Neural cell (in vitro differentiated cells): ENCODE results near the gene NUP62. TPM values are rescaled to one million over a fixed set of nuclear protein-coding genes. Genes with fewer than 3 reads are reported as not detected.

ENCODE experiments used
- H2AFZ ChIP-seq: fragments of 200-600, 300-800 bp; sonication (generic), shearing (Covaris generic); 2 replicates; pipeline ENCODE4 v1.6.0; 2014; ENCODE audit warnings: low read depth, mild to moderate bottlenecking, antibody characterized with exemption, low read length, moderate library complexity
- H3F3A ChIP-seq: fragments of 200-600 bp; shearing (Covaris generic); 2 replicates; pipeline ENCODE4 v1.6.1; 2016; ENCODE audit warnings: mild to moderate bottlenecking, moderate library complexity, mixed read lengths, antibody characterized with exemption, low read length; ENCODE audit not compliant: insufficient read depth, poor library complexity, severe bottlenecking
- H3K27ac ChIP-seq: fragments of 200-600, 300-800 bp; sonication (generic), shearing (Covaris generic); 2 replicates; pipeline ENCODE4 v1.5.1; 2014; ENCODE audit warnings: mild to moderate bottlenecking, low read length, moderate library complexity
- H3K27me3 ChIP-seq: fragments of 300-800, 200-600 bp; sonication (generic), shearing (Covaris generic); 2 replicates; pipeline ENCODE4 v1.6.0; 2014; ENCODE audit warnings: mild to moderate bottlenecking, low read depth, low read length, moderate library complexity; ENCODE audit not compliant: insufficient read depth
- H3K36me3 ChIP-seq: fragments of 300-800, 200-600 bp; sonication (generic), shearing (Covaris generic); 2 replicates; pipeline ENCODE4 v1.5.1; 2014; ENCODE audit warnings: mild to moderate bottlenecking, antibody characterized with exemption, low read length, moderate library complexity; ENCODE audit not compliant: insufficient read depth
- H3K4me2 ChIP-seq: fragments of 300-800, 200-600 bp; sonication (generic), shearing (Covaris generic); 2 replicates; pipeline ENCODE4 v1.6.0; 2014; ENCODE audit warnings: mild to moderate bottlenecking, low read length
- H3K4me3 ChIP-seq: fragments of 300-800, 200-600 bp; sonication (generic), shearing (Covaris generic); 2 replicates; pipeline ENCODE4 v1.5.1; 2014; ENCODE audit warnings: mild to moderate bottlenecking, low read length, moderate library complexity
- H3K79me2 ChIP-seq: fragments of 200-600 bp; shearing (Covaris generic); replicated peaks from 2 replicates; pipeline ENCODE4 v1.6.0; 2014; ENCODE audit warnings: mild to moderate bottlenecking, low read length, moderate library complexity; ENCODE audit not compliant: insufficient read depth
- H3K9ac ChIP-seq: fragments of 300-800, 200-600 bp; sonication (generic), shearing (Covaris generic); 2 replicates; pipeline ENCODE4 v1.6.1; 2016; ENCODE audit warnings: mild to moderate bottlenecking, low read length, mixed read lengths
- H3K9me2 ChIP-seq: fragments of 200-600 bp; shearing (Covaris generic); 2 replicates; pipeline ENCODE4 v1.6.1; 2016; ENCODE audit warnings: mild to moderate bottlenecking, low read length, mixed read lengths; ENCODE audit not compliant: insufficient read depth
- H3K9me3 ChIP-seq: fragments of 200-600, 300-800 bp; sonication (generic), shearing (Covaris generic); 2 replicates; pipeline ENCODE4 v1.6.1; 2016; ENCODE audit warnings: mild to moderate bottlenecking, mixed run types, low read length, moderate library complexity, mixed read lengths
- H4K20me1 ChIP-seq: fragments of 200-600 bp; shearing (Covaris generic); 2 replicates; pipeline ENCODE4 v1.6.1; 2016; ENCODE audit warnings: mild to moderate bottlenecking, mixed run types; ENCODE audit not compliant: insufficient read depth
- CTCF ChIP-seq: fragments of 450-650 bp; IDR thresholded peaks from 2 replicates; pipeline ENCODE4 v1.5.1; 2014; ENCODE audit warnings: antibody characterized with exemption, mild to moderate bottlenecking, moderate library complexity; ENCODE audit not compliant: poor library complexity, severe bottlenecking
- EP300 ChIP-seq: fragments of 450-650 bp; conservative IDR thresholded peaks from 2 replicates; pipeline ENCODE4 v1.6.1; 2014; ENCODE audit warnings: antibody characterized with exemption, mild to moderate bottlenecking, moderate library complexity; ENCODE audit not compliant: poor library complexity, severe bottlenecking
- EZH2 ChIP-seq: fragments of 200-600, 300-800 bp; shearing (Covaris generic), sonication (generic); IDR thresholded peaks from 2 replicates; pipeline ENCODE4 v1.6.1; 2014; ENCODE audit warnings: antibody characterized with exemption, low read length, borderline replicate concordance, mild to moderate bottlenecking; ENCODE audit not compliant: insufficient read depth, poor library complexity, severe bottlenecking
- MXI1 ChIP-seq: fragments of 450-650 bp; conservative IDR thresholded peaks from 2 replicates; pipeline ENCODE4 v1.6.1; 2014; ENCODE audit warnings: antibody characterized with exemption, mild to moderate bottlenecking; ENCODE audit not compliant: poor library complexity, severe bottlenecking
- POLR2AphosphoS5 ChIP-seq: IDR thresholded peaks from 2 replicates; pipeline ENCODE4 v1.6.1; 2012
- RAD21 ChIP-seq: fragments of 450-650 bp; conservative IDR thresholded peaks from 2 replicates; pipeline ENCODE4 v1.6.1; 2014; ENCODE audit warnings: antibody characterized with exemption, mild to moderate bottlenecking, moderate library complexity
- REST ChIP-seq: IDR thresholded peaks from 2 replicates; pipeline ENCODE4 v1.6.1; 2012; ENCODE audit warnings: borderline replicate concordance
- SMC3 ChIP-seq: fragments of 450-650 bp; conservative IDR thresholded peaks from 2 replicates; pipeline ENCODE4 v1.6.1; 2014; ENCODE audit warnings: antibody characterized with exemption, mild to moderate bottlenecking, moderate library complexity; ENCODE audit not compliant: poor library complexity
- TAF1 ChIP-seq: IDR thresholded peaks from 2 replicates; pipeline ENCODE4 v1.6.1; 2012; ENCODE audit warnings: low read depth
- polyA plus RNA-seq: library from polyadenylated mRNA; depleted of rRNA; stranded (reverse); fragments of >200 nt; gene quantifications from 2 replicates; pipeline ENCODE4 v1.2.3, GENCODE V29; 2014

The NUP62 gene
- polyA plus RNA-seq, 1 donor from 2014 or later, result 24.9 TPM

- H3K27me3 ChIP-seq, result no peaks in the 10 kb centered on the region
- H3F3A ChIP-seq, result no peaks in the 10 kb centered on the region
- H4K20me1 ChIP-seq, result no peaks in the 10 kb centered on the region
- H3K27ac ChIP-seq, result no peak overlapping the region
- H2AFZ ChIP-seq, result no peak overlapping the region
- no peak for TF ChIP-seq SMC3
- TF ChIP-seq RAD21, result no peak
- no peak for TF ChIP-seq CTCF
- no peak for TF ChIP-seq MXI1
- TF ChIP-seq TAF1, result no peak
- TF ChIP-seq EP300, result no peak
- no peak for TF ChIP-seq POLR2AphosphoS5
- TF ChIP-seq EZH2, result no peak
- TF ChIP-seq REST, result no peak
- H3K4me3 ChIP-seq, result no peak overlapping the region
- H3K9me3 ChIP-seq, result no peaks in the 10 kb centered on the region
- H3K4me2 ChIP-seq, result no peak overlapping the region
- H3K9me2 ChIP-seq, result no peaks in the 10 kb centered on the region
- H3K79me2 ChIP-seq, result no peaks in the 10 kb centered on the region
- H3K36me3 ChIP-seq, result no peaks in the 10 kb centered on the region
- no peak overlapping the region for H3K9ac ChIP-seq
These were observed 21.3 kb upstream of the NUP62 start for GRCh38 chr19:49950590-49950948.

- no peaks in the 10 kb centered on the region for H3K27me3 ChIP-seq
- H3K9me3 ChIP-seq, result no peaks in the 10 kb centered on the region
- TF ChIP-seq EP300 (no peak), EZH2 (no peak), MXI1 (no peak), POLR2AphosphoS5 (no peak), RAD21 (no peak), TAF1 (no peak), SMC3 (no peak), REST (no peak), CTCF (no peak)
- no peaks in the 10 kb centered on the region for H3K79me2 ChIP-seq
- H3K4me2 ChIP-seq, result no peak overlapping the region
- H2AFZ ChIP-seq, result no peak overlapping the region
- H3K27ac ChIP-seq, result no peak overlapping the region
- no peaks in the 10 kb centered on the region for H3K9me2 ChIP-seq
- no peak overlapping the region for H3K4me3 ChIP-seq
- no peak overlapping the region for H3K9ac ChIP-seq
- no peaks in the 10 kb centered on the region for H3F3A ChIP-seq
- no peaks in the 10 kb centered on the region for H3K36me3 ChIP-seq
- H4K20me1 ChIP-seq, result no peaks in the 10 kb centered on the region
These were observed 20.7 kb upstream of the NUP62 start for GRCh38 chr19:49949742-49950589.
